Activated T-cell treated with anti-CD3 and anti-CD28 coated beads, Interleukin-2, amount 50 U/mL, for 72 hours (primary cell): ENCODE results near the gene STEEP1. TPM values are rescaled to one million over a fixed set of nuclear protein-coding genes. Genes with fewer than 3 reads are reported as not detected.
"Not testable (repeated sequence)": the region's sequence is repeated elsewhere in the genome, so short reads cannot be mapped to it uniquely, and the experiment has no call there.

Experiments used
- ATAC-seq, 2 donors: fragments of 150-1000 bp; cut with Tn5 transposase; replicated peaks in 1 of 2; 2 replicates each; pipeline ENCODE4 v1.10.0; 2021; ENCODE audit warnings: moderate library complexity in 2 of 2, mild to moderate bottlenecking in 1 of 2
- DNase-seq, 2 donors: peaks; one replicate each; pipeline ENCODE4 v3.0.0; 2021 to 2022; ENCODE audit warnings: mixed read lengths in 1 of 2
- H3K27ac Mint-ChIP-seq: one replicate; pipeline ENCODE4 v1.8.0; 2022; ENCODE audit warnings: mild to moderate bottlenecking, moderate library complexity, mixed read lengths
- H3K27me3 Mint-ChIP-seq: one replicate; pipeline ENCODE4 v1.8.0; 2022; ENCODE audit warnings: low read depth, mixed read lengths
- H3K36me3 Mint-ChIP-seq, 2 donors: one replicate each; pipeline ENCODE4 v1.8.0; 2022; ENCODE audit warnings: mixed read lengths in 2 of 2, mild to moderate bottlenecking in 1 of 2; ENCODE audit not compliant: insufficient read depth in 2 of 2
- H3K4me1 Mint-ChIP-seq: one replicate; pipeline ENCODE4 v1.8.0; 2022; ENCODE audit warnings: low read depth, mixed read lengths
- H3K4me3 Mint-ChIP-seq, 2 donors: one replicate each; pipeline ENCODE4 v1.8.0; 2022; ENCODE audit warnings: mild to moderate bottlenecking in 2 of 2, mixed read lengths in 2 of 2, moderate library complexity in 2 of 2
- H3K9me3 Mint-ChIP-seq, 2 donors: one replicate each; pipeline ENCODE4 v1.8.0; 2022; ENCODE audit warnings: mixed read lengths in 2 of 2
- total RNA-seq, 2 donors: library from RNA; stranded (reverse); gene quantifications; one replicate each; pipeline ENCODE4 v1.2.3, GENCODE V29; 2022

The STEEP1 gene
- total RNA-seq, 2 donors from 2014 or later = 22.1 to 23.5 TPM

GRCh38 chrX:119493851-119494495 is 71.2 kb downstream of the STEEP1 start:
- not testable (repeated sequence) for DNase-seq, H3K9me3 Mint-ChIP-seq, H3K27me3 Mint-ChIP-seq, H3K27ac Mint-ChIP-seq, H3K36me3 Mint-ChIP-seq, ATAC-seq, H3K4me1 Mint-ChIP-seq, H3K4me3 Mint-ChIP-seq

DNA sequence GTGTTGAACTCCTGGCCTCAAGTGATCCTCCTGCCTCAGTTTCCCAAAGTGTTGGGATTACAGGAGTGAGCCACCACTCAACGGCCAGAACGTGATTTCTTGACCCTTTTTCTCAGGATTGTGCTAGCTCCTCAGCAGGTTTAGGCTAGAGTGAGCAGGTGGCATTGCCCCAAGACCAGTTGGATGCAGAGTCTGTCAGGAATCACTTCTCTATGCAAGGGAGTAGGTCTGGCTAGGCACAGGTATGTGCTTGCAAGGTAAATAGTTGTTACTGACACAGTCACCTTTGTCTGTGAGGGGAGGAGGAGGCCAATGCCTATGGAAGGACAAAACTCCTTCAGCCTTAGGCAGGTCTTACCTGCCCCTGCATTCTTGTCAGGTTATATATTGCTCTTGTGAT is 72.7 kb downstream of the STEEP1 start:
- H3K27me3 Mint-ChIP-seq = peaks cover 6% of the 10 kb centered on the region

GRCh38 chrX:119489212-119490074 is 75.8 kb downstream of the STEEP1 start:
- H3K4me3 Mint-ChIP-seq = no peak overlapping the region
- no peaks in the 10 kb centered on the region for H3K36me3 Mint-ChIP-seq
- H3K9me3 Mint-ChIP-seq = no peaks in the 10 kb centered on the region
- H3K4me1 Mint-ChIP-seq = no peaks in the 10 kb centered on the region
- ATAC-seq (no peak), DNase-seq (no peak)
- H3K27ac Mint-ChIP-seq = no peak overlapping the region
- peaks cover 8% of the 10 kb centered on the region for H3K27me3 Mint-ChIP-seq

More for the DNA sequence above, 72.7 kb downstream of the STEEP1 start:
- no peaks in the 10 kb centered on the region for H3K9me3 Mint-ChIP-seq
- H3K4me1 Mint-ChIP-seq = peaks cover 8% of the 10 kb centered on the region
- DNase-seq = no peak
- H3K4me3 Mint-ChIP-seq = no peak overlapping the region
- no peaks in the 10 kb centered on the region for H3K36me3 Mint-ChIP-seq
- H3K27ac Mint-ChIP-seq = no peak overlapping the region
- no peak for ATAC-seq

GRCh38 chrX:119488749-119489148 is 76.5 kb downstream of the STEEP1 start:
- DNase-seq = peak in 1 of 2 donors; percentile 34

More at GRCh38 chrX:119488749-119489148, 76.5 kb downstream of the STEEP1 start:
- H3K27ac Mint-ChIP-seq = no peak overlapping the region
- no peak for ATAC-seq
- H3K27me3 Mint-ChIP-seq = peaks cover 13% of the 10 kb centered on the region
- H3K4me3 Mint-ChIP-seq = no peak overlapping the region
- H3K9me3 Mint-ChIP-seq = no peaks in the 10 kb centered on the region
- H3K36me3 Mint-ChIP-seq = no peaks in the 10 kb centered on the region
- H3K4me1 Mint-ChIP-seq = no peaks in the 10 kb centered on the region

Other genes starting within 250 kb of the STEEP1 start
- 1 to 10 TPM; 8.9 to 9.8 TPM for gene SLC25A43, start 166.1 kb downstream of the STEEP1 start, total RNA-seq
- gene SLC25A5, start 97.0 kb downstream of the STEEP1 start, total RNA-seq = 100 to 1,000 TPM; 487 to 558 TPM
- gene UBE2A, start 9.2 kb upstream of the STEEP1 start, total RNA-seq = 10 to 100 TPM; 75.6 to 84.8 TPM
- 10 to 100 TPM; 15.9 to 18.8 TPM for gene NKRF, start 41.0 kb upstream of the STEEP1 start, total RNA-seq
- gene SEPTIN6, start 127.8 kb upstream of the STEEP1 start, total RNA-seq = 100 to 1,000 TPM; 183 to 275 TPM
- gene SOWAHD, start 193.2 kb upstream of the STEEP1 start, total RNA-seq = under 1 TPM; 0.46 to 0.50 TPM
- gene RPL39, start 226.2 kb upstream of the STEEP1 start, total RNA-seq = 1,000 to 10,000 TPM; 2,946 to 2,967 TPM